Neural progenitor cell (in vitro differentiated cells): ENCODE data around the gene IPPK. TPM values are rescaled to one million over a fixed set of nuclear protein-coding genes. Genes with fewer than 3 reads are reported as not detected.

Experiments
- DNase-seq: peaks from one replicate; pipeline ENCODE4 v3.0.0-alpha.2; 2016; ENCODE audit warnings: low spot score
- H2AFZ ChIP-seq: fragments of 200-600 bp; sonication (generic); replicated peaks from 2 replicates; pipeline ENCODE4 v1.6.1; 2016; ENCODE audit warnings: antibody characterized with exemption
- H3F3A ChIP-seq: fragments of 200-600 bp; sonication (generic); 2 replicates; pipeline ENCODE4 v1.6.1; 2016; ENCODE audit warnings: antibody characterized with exemption, low read depth
- H3K27ac ChIP-seq: fragments of 200-600 bp; sonication (generic); 2 replicates; pipeline ENCODE4 v1.5.1; 2016; ENCODE audit warnings: mild to moderate bottlenecking
- H3K27me3 ChIP-seq: fragments of 200-600 bp; sonication (generic); 2 replicates; pipeline ENCODE4 v1.6.1; 2016; ENCODE audit warnings: mild to moderate bottlenecking, moderate library complexity
- H3K36me3 ChIP-seq: fragments of 200-600 bp; sonication (generic); 2 replicates; pipeline ENCODE4 v1.5.1; 2016
- H3K4me1 ChIP-seq: fragments of 200-600 bp; sonication (generic); 2 replicates; pipeline ENCODE4 v1.6.1; 2016; ENCODE audit warnings: mixed run types
- H3K4me2 ChIP-seq: fragments of 200-600 bp; sonication (generic); 2 replicates; pipeline ENCODE4 v1.6.1; 2016
- H3K4me3 ChIP-seq: fragments of 200-600 bp; sonication (generic); 2 replicates; pipeline ENCODE4 v1.5.1; 2016
- H3K79me2 ChIP-seq: fragments of 200-600 bp; sonication (generic); 2 replicates; pipeline ENCODE4 v1.6.1; 2016; ENCODE audit warnings: low read depth
- H3K9ac ChIP-seq: fragments of 200-600 bp; sonication (generic); 2 replicates; pipeline ENCODE4 v1.6.1; 2016
- H3K9me3 ChIP-seq: fragments of 200-600 bp; sonication (generic); 2 replicates; pipeline ENCODE4 v1.5.1; 2016; ENCODE audit warnings: low read depth
- H4K20me1 ChIP-seq: fragments of 200-600 bp; sonication (generic); 2 replicates; pipeline ENCODE4 v1.6.1; 2016; ENCODE audit warnings: low read depth
- H3K27ac Mint-ChIP-seq: 3 replicates; pipeline ENCODE4 v1.8.0; 2021; ENCODE audit warnings: mixed read lengths
- H3K27me3 Mint-ChIP-seq: 2 replicates; pipeline ENCODE4 v1.8.0; 2022; ENCODE audit warnings: low read depth, mild to moderate bottlenecking, inconsistent platforms, moderate library complexity, mixed read lengths; ENCODE audit not compliant: insufficient read depth
- H3K36me3 Mint-ChIP-seq: 3 replicates; pipeline ENCODE4 v1.8.0; 2021; ENCODE audit warnings: mixed read lengths
- H3K4me1 Mint-ChIP-seq: 3 replicates; pipeline ENCODE4 v1.8.0; 2021; ENCODE audit warnings: mixed read lengths
- H3K4me3 Mint-ChIP-seq: 3 replicates; pipeline ENCODE4 v1.8.0; 2021; ENCODE audit warnings: mild to moderate bottlenecking, moderate library complexity, mixed read lengths
- H3K9me3 Mint-ChIP-seq: 3 replicates; pipeline ENCODE4 v1.8.0; 2020; ENCODE audit warnings: mixed read lengths
- CTCF ChIP-seq: fragments of 200-600 bp; sonication (generic); IDR thresholded peaks from 2 replicates; pipeline ENCODE4 v1.5.1; 2017; ENCODE audit warnings: antibody characterized with exemption, mild to moderate bottlenecking
- EZH2 ChIP-seq: fragments of 200-600 bp; sonication (generic); IDR thresholded peaks from 2 replicates; pipeline ENCODE4 v1.6.1; 2017; ENCODE audit warnings: antibody characterized with exemption, mild to moderate bottlenecking, moderate library complexity
- EZH2phosphoT487 ChIP-seq: fragments of 200-600 bp; sonication (generic); IDR thresholded peaks from 2 replicates; pipeline ENCODE4 v1.6.1; 2017; ENCODE audit warnings: antibody characterized with exemption
- total RNA-seq: library from RNA; depleted of rRNA; stranded (reverse); fragments of >200 nt; gene quantifications from 2 replicates; pipeline ENCODE4 v1.2.3, GENCODE V29; 2015; ENCODE audit warnings: low replicate concordance

IPPK gene
- total RNA-seq, 1 donor from 2014 or later: 16.8 TPM

DNA sequence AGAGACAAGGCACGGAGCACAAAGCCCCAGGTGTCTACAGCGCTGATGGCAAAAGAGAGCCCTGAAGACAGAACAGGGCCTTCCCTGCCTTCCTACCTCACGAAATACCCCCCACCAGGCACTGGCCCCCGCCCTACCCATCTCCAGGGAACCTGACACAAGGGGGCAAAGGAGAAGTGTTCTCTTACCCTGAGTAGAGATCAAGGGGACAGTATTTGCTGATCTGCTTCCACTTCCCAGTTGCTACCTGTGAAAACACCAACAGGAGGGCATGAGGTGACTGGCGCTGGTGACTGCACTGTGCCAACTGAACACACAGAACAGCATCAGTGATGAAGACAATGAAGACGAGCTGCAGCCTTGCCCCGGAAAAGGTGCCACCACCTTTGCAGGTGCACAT lies 27.4 kb downstream of the IPPK start:
- H2AFZ ChIP-seq: no peak overlapping the region
- no peak overlapping the region for H3K4me2 ChIP-seq
- no peaks in the 10 kb centered on the region for H3K79me2 ChIP-seq
- no peaks in the 10 kb centered on the region for H3K4me1 ChIP-seq
- H3K9ac ChIP-seq: no peak overlapping the region
- peaks cover 3% of the 10 kb centered on the region for H3K36me3 ChIP-seq
- Mint-ChIP-seq H3K9me3 (no peaks in the 10 kb centered on the region), H3K27ac (no peak overlapping the region), H3K27me3 (no peaks in the 10 kb centered on the region), H3K4me3 (no peak overlapping the region), H3K4me1 (no peaks in the 10 kb centered on the region), H3K36me3 (peaks cover 35% of the 10 kb centered on the region)
- no peaks in the 10 kb centered on the region for H3F3A ChIP-seq
- H3K27ac ChIP-seq: no peak overlapping the region
- TF ChIP-seq CTCF (no peak), EZH2 (no peak), EZH2phosphoT487 (no peak)
- no peak overlapping the region for H3K4me3 ChIP-seq
- DNase-seq: no peak
- H4K20me1 ChIP-seq: no peaks in the 10 kb centered on the region
- H3K9me3 ChIP-seq: no peaks in the 10 kb centered on the region
- H3K27me3 ChIP-seq: no peaks in the 10 kb centered on the region

- no peaks in the 10 kb centered on the region for H3K27me3 Mint-ChIP-seq
- H3K9me3 Mint-ChIP-seq: no peaks in the 10 kb centered on the region
- Histone ChIP-seq H3K79me2 (no peaks in the 10 kb centered on the region), H2AFZ (no peak overlapping the region), H3K4me1 (no peaks in the 10 kb centered on the region), H3K36me3 (no peaks in the 10 kb centered on the region), H3K9ac (no peak overlapping the region), H3K27ac (no peak overlapping the region), H4K20me1 (no peaks in the 10 kb centered on the region), H3K27me3 (no peaks in the 10 kb centered on the region), H3K4me3 (no peak overlapping the region), H3F3A (no peaks in the 10 kb centered on the region), H3K4me2 (no peak overlapping the region), H3K9me3 (no peaks in the 10 kb centered on the region)
- no peak for TF ChIP-seq EZH2
- TF ChIP-seq EZH2phosphoT487: no peak
- TF ChIP-seq CTCF: no peak
- H3K4me1 Mint-ChIP-seq: no peaks in the 10 kb centered on the region
- H3K27ac Mint-ChIP-seq: no peak overlapping the region
- no peak for DNase-seq
- H3K4me3 Mint-ChIP-seq: no peak overlapping the region
- peaks cover 30% of the 10 kb centered on the region for H3K36me3 Mint-ChIP-seq
Observed at GRCh38 chr9:92642041-92642451, 27.9 kb downstream of the IPPK start.

GRCh38 chr9:92641092-92641809 lies 28.7 kb downstream of the IPPK start:
- H3K36me3 ChIP-seq: no peaks in the 10 kb centered on the region
- no peak for TF ChIP-seq EZH2
- TF ChIP-seq CTCF: no peak
- TF ChIP-seq EZH2phosphoT487: no peak
- Mint-ChIP-seq H3K27ac (peak overlapping the region; percentile 18), H3K27me3 (no peaks in the 10 kb centered on the region), H3K9me3 (no peaks in the 10 kb centered on the region), H3K4me3 (no peak overlapping the region), H3K36me3 (peaks cover 25% of the 10 kb centered on the region), H3K4me1 (no peaks in the 10 kb centered on the region)
- no peaks in the 10 kb centered on the region for H3K27me3 ChIP-seq
- no peaks in the 10 kb centered on the region for H4K20me1 ChIP-seq
- H3K27ac ChIP-seq: no peak overlapping the region
- no peak overlapping the region for H2AFZ ChIP-seq
- H3F3A ChIP-seq: no peaks in the 10 kb centered on the region
- no peaks in the 10 kb centered on the region for H3K4me1 ChIP-seq
- H3K4me2 ChIP-seq: no peak overlapping the region
- H3K9me3 ChIP-seq: no peaks in the 10 kb centered on the region
- no peak overlapping the region for H3K4me3 ChIP-seq
- no peak for DNase-seq
- H3K9ac ChIP-seq: no peak overlapping the region
- no peaks in the 10 kb centered on the region for H3K79me2 ChIP-seq
